Liver (tissue), 9 donors: Measurements from ENCODE around the gene NFIA. TPM values are rescaled to one million over a fixed set of nuclear protein-coding genes. Genes with fewer than 3 reads are reported as not detected.

Source experiments
- DNase-seq: peaks from one replicate; pipeline ENCODE4 v3.0.0-alpha.2; 2017; ENCODE audit warnings: low spot score
- H3K27ac ChIP-seq, 2 donors: one replicate each; pipeline ENCODE4 v1.7.0; 2013; ENCODE audit warnings: inconsistent platforms in 2 of 2, low read length in 2 of 2, control low read depth in 1 of 2, low read depth in 1 of 2, mild to moderate bottlenecking in 1 of 2
- H3K27me3 ChIP-seq, 4 donors: one replicate each; pipeline versions ENCODE4 v1.6.1 to v1.7.0; 2013; ENCODE audit warnings: low read length in 3 of 4, inconsistent platforms in 1 of 4, mild to moderate bottlenecking in 1 of 4, moderate library complexity in 1 of 4; ENCODE audit not compliant: control insufficient read depth in 4 of 4, insufficient read depth in 4 of 4
- H3K36me3 ChIP-seq, 4 donors: one replicate each; pipeline versions ENCODE4 v1.6.1 to v1.7.0; 2013; ENCODE audit warnings: low read length in 3 of 4, mild to moderate bottlenecking in 3 of 4, low read depth in 1 of 4, moderate library complexity in 1 of 4; ENCODE audit not compliant: control insufficient read depth in 4 of 4, insufficient read depth in 3 of 4
- H3K4me1 ChIP-seq, 4 donors: one replicate each; pipeline versions ENCODE4 v1.6.1 to v1.7.0; 2013; ENCODE audit warnings: low read length in 3 of 4, mild to moderate bottlenecking in 3 of 4, moderate library complexity in 1 of 4; ENCODE audit not compliant: control insufficient read depth in 4 of 4, insufficient read depth in 4 of 4
- H3K4me3 ChIP-seq, 3 donors: one replicate each; pipeline versions ENCODE4 v1.6.1 to v1.7.0; 2013; ENCODE audit warnings: low read length in 3 of 3, control low read depth in 1 of 3, low read depth in 1 of 3, mild to moderate bottlenecking in 1 of 3
- H3K9ac ChIP-seq, 2 donors: one replicate each; pipeline ENCODE4 v1.7.0; 2013; ENCODE audit warnings: low read length in 2 of 2, mild to moderate bottlenecking in 2 of 2, moderate library complexity in 2 of 2, control low read depth in 1 of 2, low read depth in 1 of 2
- H3K9me3 ChIP-seq, 4 donors: one replicate each; pipeline versions ENCODE4 v1.6.1 to v1.7.0; 2013; ENCODE audit warnings: low read length in 3 of 4; ENCODE audit not compliant: control insufficient read depth in 4 of 4
- EGR1 ChIP-seq, 2 donors: IDR thresholded peaks; 2 replicates each; pipeline ENCODE4 v1.6.1; 2016 to 2018; ENCODE audit warnings: antibody characterized with exemption in 2 of 2, low read depth in 2 of 2
- GABPA ChIP-seq, 2 donors: IDR thresholded peaks in 1 of 2; conservative IDR thresholded peaks in 1 of 2; 2 replicates each; pipeline ENCODE4 v1.6.1; 2016; ENCODE audit warnings: antibody characterized with exemption in 2 of 2, mild to moderate bottlenecking in 1 of 2, moderate library complexity in 1 of 2
- HNF4A ChIP-seq, 2 donors: conservative IDR thresholded peaks; 2 replicates each; pipeline ENCODE4 v1.6.1; 2016; ENCODE audit warnings: antibody characterized with exemption in 2 of 2, mild to moderate bottlenecking in 2 of 2
- HNF4G ChIP-seq: IDR thresholded peaks from 2 replicates; pipeline ENCODE4 v1.6.1; 2016; ENCODE audit warnings: antibody characterized with exemption
- RXRA ChIP-seq, 2 donors: IDR thresholded peaks; 2 replicates each; pipeline ENCODE4 v1.6.1; 2017 to 2018; ENCODE audit warnings: antibody characterized with exemption in 2 of 2, mild to moderate bottlenecking in 1 of 2
- YY1 ChIP-seq: IDR thresholded peaks from 2 replicates; pipeline ENCODE4 v1.6.1; 2016; ENCODE audit warnings: antibody characterized with exemption, mild to moderate bottlenecking
- WGBS: extraction: QIAGEN DNeasy Blood & Tissue Kit; methylation state at CpG from one replicate; pipeline ENCODE4 v1.1.7; 2013; 5-methylcytosine and 5-hydroxymethylcytosine counted together
- polyA plus RNA-seq, 2 donors: library from polyadenylated mRNA; stranded (reverse) in 1 of 2; unstranded in 1 of 2; fragments of 200-250 nt in 1 of 2; fragments of >200 nt in 1 of 2; fragmentation: Nextera tagmentation in 1 of 2; extraction: Ambion mirVana in 1 of 2; gene quantifications; one replicate each; pipeline versions ENCODE4 v1.2.1 to v1.2.3, GENCODE V29; 2013 to 2015
- total RNA-seq, 2 donors: library from RNA; depleted of rRNA; stranded (reverse); fragments of >200 nt; gene quantifications; one replicate each; pipeline ENCODE4 v1.2.3, GENCODE V29; 2014
- TF ChIP-seq, protein P1 (sequence below): IDR thresholded peaks from 2 replicates; pipeline ENCODE4 v1.6.1; 2016; ENCODE audit warnings: antibody characterized with exemption
- TF ChIP-seq, protein P2 (sequence below): fragments of 150-350 bp; IDR thresholded peaks from 2 replicates; pipeline ENCODE4 v1.5.1; 2017; ENCODE audit warnings: improper control_type of control experiment, low read depth, low read length; ENCODE audit not compliant: missing input control
- TF ChIP-seq, protein P3 (sequence below): IDR thresholded peaks from 2 replicates; pipeline ENCODE4 v1.6.1; 2016; ENCODE audit warnings: antibody characterized with exemption
- donor health status: healthy.
- donor health status: healthy.
- donor health status: healthy.
- donor health status: healthy.
- donor health status: healthy.

The NFIA gene
- total and polyA plus RNA-seq, 4 donors = 6.8 to 53.7 (median 22.2) TPM

DNA sequence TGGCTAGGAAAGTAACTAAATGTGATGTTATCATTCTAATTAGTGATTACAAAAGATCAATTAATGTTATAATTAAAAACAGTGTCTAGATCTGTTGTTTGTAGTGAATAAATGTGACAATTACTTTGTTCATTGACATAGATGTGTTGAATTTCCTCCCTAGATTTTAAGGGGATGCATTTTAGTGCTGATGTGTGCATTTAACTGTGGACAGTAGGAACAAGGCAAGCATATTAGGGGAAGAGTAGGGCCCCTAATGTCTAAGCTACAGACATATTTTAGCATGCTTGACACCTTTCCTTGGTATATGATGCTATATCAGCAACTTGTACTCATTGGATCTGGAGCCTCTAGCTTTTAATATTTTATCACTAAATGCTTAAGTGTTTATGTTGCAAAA lies 48.9 kb downstream of the NFIA start:
- Histone ChIP-seq H3K36me3 (no peaks in the 10 kb centered on the region), H3K4me1 (peaks cover 5 to 31% (median 10%) of the 10 kb centered on the region in 4 donors), H3K27me3 (no peaks in the 10 kb centered on the region), H3K9me3 (no peaks in the 10 kb centered on the region), H3K4me3 (no peak overlapping the region), H3K27ac (no peak overlapping the region), H3K9ac (no peak overlapping the region)
- TF ChIP-seq EGR1 (IDR thresholded peaks at IDR 0.05; ENCODE audit: low read depth in 2 of 2) (no peak), HNF4A (conservative IDR thresholded peaks at IDR 0.05) (no peak), GABPA (IDR thresholded peaks at IDR 0.05 in 1 of 2, conservative IDR thresholded peaks at IDR 0.05 in 1 of 2) (no peak), YY1 (no peak), HNF4G (no peak)
- DNase-seq = no peak

DNA sequence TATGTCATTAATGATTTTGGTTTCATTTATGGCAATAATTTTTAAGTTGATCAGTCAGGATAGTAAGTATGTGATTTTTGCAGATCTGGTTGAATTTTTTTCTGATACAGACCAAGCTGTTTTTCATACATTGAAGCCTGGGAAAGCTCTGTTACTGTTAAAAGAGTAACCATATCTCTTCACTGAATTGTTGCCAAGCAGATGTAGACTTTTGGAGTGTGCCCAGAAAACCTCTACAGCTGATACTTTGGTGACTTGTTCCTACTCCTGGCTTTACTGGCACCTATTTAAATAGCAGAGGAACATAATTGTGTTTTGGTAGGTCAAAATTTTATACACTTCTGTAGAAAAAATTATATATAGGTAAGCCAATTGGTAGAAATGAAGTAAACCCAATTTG lies 49.4 kb downstream of the NFIA start:
- Histone ChIP-seq H3K9ac (no peak overlapping the region), H3K4me1 (peaks cover 5 to 31% (median 10%) of the 10 kb centered on the region in 4 donors), H3K27ac (peak overlapping the region in 1 of 2 donors; percentile 36), H3K27me3 (no peaks in the 10 kb centered on the region), H3K9me3 (no peaks in the 10 kb centered on the region), H3K4me3 (no peak overlapping the region), H3K36me3 (no peaks in the 10 kb centered on the region)
- DNase-seq = no peak
- no peak for TF ChIP-seq HNF4G
- TF ChIP-seq, protein P1, sequence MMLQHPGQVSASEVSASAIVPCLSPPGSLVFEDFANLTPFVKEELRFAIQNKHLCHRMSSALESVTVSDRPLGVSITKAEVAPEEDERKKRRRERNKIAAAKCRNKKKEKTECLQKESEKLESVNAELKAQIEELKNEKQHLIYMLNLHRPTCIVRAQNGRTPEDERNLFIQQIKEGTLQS = no peak
- no peak for TF ChIP-seq YY1
- no peak for TF ChIP-seq RXRA (IDR thresholded peaks at IDR 0.05)
- TF ChIP-seq EGR1 (IDR thresholded peaks at IDR 0.05; ENCODE audit: low read depth in 2 of 2) = no peak

DNA sequence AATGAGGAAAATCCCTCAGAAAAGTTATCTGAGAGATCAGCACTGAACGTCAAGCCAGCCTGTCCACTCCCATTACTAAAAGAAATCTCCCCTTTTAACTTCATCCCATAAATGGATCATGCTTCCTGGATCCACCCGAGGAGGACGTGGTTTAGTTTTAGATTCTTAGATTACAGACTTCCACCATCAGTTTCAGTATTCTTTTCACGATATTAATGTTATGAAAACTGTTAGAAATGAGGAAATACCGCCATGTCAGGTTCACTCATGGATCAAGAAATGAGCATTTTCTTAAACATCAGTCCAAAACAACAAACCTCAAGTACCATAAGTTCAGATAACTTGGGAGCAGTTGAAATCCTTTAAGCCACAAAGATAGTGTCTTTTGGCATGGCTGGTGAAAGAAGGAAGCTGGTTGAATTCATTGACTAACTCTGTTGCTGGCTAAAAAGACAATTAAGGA lies 49.8 kb downstream of the NFIA start:
- Histone ChIP-seq H3K27me3 (no peaks in the 10 kb centered on the region), H3K36me3 (no peaks in the 10 kb centered on the region), H3K27ac (peak overlapping the region; percentile 19 to 36), H3K4me3 (no peak overlapping the region), H3K4me1 (peaks cover 5 to 31% (median 10%) of the 10 kb centered on the region in 4 donors), H3K9me3 (no peaks in the 10 kb centered on the region), H3K9ac (no peak overlapping the region)
- 59% methylated on average over 5 of the region's 5 CpGs for WGBS
- TF ChIP-seq YY1 = peak; percentile 1
- TF ChIP-seq, protein P2, sequence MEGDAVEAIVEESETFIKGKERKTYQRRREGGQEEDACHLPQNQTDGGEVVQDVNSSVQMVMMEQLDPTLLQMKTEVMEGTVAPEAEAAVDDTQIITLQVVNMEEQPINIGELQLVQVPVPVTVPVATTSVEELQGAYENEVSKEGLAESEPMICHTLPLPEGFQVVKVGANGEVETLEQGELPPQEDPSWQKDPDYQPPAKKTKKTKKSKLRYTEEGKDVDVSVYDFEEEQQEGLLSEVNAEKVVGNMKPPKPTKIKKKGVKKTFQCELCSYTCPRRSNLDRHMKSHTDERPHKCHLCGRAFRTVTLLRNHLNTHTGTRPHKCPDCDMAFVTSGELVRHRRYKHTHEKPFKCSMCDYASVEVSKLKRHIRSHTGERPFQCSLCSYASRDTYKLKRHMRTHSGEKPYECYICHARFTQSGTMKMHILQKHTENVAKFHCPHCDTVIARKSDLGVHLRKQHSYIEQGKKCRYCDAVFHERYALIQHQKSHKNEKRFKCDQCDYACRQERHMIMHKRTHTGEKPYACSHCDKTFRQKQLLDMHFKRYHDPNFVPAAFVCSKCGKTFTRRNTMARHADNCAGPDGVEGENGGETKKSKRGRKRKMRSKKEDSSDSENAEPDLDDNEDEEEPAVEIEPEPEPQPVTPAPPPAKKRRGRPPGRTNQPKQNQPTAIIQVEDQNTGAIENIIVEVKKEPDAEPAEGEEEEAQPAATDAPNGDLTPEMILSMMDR = no peak
- DNase-seq = no peak

DNA sequence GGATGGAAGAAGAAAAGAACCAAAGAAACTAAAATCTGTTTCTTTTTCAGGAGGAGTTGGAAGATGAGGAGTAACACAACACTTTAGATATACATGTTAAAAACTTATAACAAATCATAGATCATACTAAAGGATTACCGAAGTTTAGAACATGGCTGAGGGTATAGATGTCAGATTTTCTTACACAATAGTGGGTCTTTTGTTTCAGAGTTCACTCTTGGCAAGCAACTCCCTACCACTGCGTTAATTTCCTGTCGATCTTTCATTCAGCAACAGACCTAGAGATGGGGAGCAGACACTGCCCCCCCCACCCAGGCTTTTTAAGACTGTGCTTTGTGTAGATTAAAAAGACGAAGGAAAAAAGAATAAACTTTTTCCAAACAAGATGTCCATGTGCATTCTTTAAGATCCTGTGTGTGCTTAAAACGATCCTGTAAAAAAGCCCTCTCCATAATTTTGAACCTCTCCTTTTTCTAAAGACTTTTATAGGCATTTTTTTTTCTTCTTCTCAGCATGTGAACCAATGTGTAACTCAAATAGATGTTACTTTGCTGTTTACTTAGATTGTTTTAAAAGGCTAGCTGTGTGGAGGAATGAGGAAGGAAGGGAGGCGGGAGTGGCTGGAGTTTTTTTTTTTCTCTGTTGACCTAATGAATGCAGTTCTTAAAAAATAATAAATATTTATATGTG lies 50.4 kb downstream of the NFIA start:
- Histone ChIP-seq H3K27me3 (no peaks in the 10 kb centered on the region), H3K4me1 (peaks cover 5 to 31% (median 10%) of the 10 kb centered on the region in 4 donors), H3K9me3 (no peaks in the 10 kb centered on the region), H3K27ac (peak overlapping the region; percentile 36 to 46), H3K36me3 (no peaks in the 10 kb centered on the region), H3K9ac (no peak overlapping the region), H3K4me3 (no peak overlapping the region)
- no peak for DNase-seq
- TF ChIP-seq, protein P3, sequence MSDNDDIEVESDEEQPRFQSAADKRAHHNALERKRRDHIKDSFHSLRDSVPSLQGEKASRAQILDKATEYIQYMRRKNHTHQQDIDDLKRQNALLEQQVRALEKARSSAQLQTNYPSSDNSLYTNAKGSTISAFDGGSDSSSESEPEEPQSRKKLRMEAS = peak; percentile 10
- TF ChIP-seq HNF4A (conservative IDR thresholded peaks at IDR 0.05) = no peak
- 42% methylated on average over 6 of the region's 6 CpGs for WGBS
